HT-29 (cell line): Measurements from ENCODE around the gene PRDM15. TPM values are rescaled to one million over a fixed set of nuclear protein-coding genes. Genes with fewer than 3 reads are reported as not detected.

Source experiments
- DNase-seq: peaks from one replicate; pipeline ENCODE4 v3.0.0-alpha.2; 2015; ENCODE audit warnings: low spot score
- total RNA-seq: library from RNA; depleted of rRNA; stranded (reverse); fragments of >200 nt; shearing (Covaris generic); gene quantifications from 2 replicates; pipeline ENCODE4 v1.2.3, GENCODE V29; 2014

Gene PRDM15
- total RNA-seq, 1 experiment from 2014 or later: 10.9 TPM

DNA sequence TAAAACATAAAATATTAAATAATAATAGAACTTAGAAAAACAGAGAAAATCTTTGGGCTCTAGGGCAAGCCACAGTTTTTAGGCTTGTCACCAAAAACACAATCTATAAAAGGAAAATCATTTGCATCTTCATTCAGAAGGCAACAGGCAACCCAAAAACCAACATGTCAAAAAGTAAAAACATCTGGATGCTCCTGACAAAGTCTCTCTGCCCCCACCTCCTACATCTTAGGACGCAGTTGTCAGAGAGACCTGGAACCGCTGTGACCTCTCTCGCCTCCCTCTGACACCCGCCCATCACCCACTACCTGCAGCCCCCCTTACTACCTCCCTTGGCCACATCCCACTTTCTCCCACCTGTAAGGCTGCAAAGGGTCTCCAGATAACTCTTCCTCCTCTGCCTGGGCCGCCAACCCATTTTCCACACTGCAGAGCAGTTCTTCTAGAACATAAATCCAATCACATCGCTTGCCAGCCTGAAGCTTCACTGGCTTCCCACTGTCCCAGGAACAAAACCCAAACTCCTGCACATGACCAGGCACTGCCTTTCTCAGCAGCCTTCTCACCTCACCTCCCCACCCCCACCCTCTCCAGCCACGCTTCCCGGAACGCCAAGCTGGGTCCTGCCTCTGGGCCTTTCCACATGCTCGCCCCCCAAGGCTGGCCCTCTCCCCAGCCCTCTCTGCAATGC is 14.7 kb downstream of the PRDM15 start:
- no peak for DNase-seq

DNA sequence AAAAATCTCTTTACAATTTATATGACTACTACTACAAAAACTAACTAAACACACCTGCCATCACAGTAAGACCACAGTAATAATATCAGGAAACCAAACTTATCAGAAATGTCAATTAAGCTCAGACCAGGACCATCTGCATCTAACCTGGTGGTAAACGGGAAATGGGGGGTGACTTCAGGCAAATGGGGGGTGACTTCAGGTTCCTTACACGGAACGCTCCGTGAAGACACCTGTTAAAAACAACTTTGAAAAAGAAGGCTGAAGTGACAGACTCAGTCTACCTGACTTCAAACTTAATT is 15.8 kb downstream of the PRDM15 start:
- DNase-seq: no peak

DNA sequence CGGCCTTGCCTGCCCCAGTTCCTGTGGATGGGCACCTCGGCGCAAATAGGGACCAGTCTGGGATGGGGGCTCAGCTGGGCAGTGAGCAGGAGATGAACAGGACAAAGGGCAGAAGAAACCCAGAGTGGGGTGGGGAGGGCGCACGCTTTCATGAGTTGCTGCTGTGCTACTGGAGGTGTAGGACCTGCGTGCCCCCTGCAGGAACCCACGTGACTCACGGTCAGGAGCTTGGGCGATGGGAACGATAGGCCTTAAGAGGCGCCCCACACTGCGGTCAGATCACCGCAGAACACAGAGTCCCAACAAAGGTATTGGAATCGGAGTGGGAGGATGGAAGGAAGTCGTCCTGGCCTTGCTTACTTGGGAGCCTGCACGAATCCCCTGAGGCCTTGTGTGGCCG is 17.2 kb downstream of the PRDM15 start:
- no peak for DNase-seq

DNA sequence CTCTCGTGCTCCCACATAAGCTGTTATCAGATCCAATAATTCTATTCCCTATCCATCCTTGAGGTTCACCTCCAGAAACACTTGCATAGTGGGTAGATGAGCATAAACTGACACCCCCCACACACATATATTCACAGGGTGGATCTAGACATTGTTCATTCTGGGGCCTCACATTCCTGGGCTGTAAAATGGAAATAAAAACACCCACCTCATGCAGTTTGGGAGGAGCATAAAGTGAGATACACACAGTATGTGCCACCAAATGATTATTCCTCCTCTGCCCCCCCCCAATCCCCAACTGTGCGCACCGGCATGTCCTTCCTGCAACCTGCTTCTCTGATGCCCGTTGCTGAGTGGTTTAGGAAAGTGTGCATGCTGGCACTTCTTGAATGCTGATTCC is 17.9 kb downstream of the PRDM15 start:
- no peak for DNase-seq

DNA sequence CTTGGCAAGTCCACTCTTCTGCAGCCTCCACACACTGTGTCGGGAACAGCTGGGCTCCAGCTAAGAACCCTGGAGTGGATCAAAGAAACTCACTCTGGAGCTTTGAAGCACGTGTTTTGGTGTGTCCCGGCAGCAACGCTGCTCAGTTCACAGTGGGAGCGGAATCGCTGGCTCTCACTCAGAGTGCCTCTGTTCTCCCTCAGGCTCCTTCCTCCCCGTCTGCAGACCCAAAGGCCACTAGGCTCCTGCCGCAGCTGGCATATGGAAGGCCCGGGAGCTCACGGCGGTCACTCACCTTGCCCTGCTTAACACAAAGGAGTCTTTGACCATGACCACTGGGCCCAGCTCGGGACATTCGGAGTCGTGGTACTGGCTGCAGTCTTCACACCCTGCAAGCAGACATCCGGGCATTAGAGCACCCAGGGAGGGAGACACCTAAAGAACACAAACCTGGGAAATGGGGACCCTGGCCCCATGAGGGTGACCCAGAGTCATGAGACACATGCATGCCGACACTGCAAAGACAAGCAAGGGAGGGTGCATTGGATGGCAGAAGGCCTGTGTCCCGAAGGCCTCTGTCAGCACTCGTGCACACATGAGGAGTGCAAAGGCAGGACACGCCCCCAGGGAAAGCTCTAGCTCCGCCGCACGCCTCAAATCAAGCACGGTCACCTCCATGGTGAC is 19.7 kb downstream of the PRDM15 start:
- no peak for DNase-seq

DNA sequence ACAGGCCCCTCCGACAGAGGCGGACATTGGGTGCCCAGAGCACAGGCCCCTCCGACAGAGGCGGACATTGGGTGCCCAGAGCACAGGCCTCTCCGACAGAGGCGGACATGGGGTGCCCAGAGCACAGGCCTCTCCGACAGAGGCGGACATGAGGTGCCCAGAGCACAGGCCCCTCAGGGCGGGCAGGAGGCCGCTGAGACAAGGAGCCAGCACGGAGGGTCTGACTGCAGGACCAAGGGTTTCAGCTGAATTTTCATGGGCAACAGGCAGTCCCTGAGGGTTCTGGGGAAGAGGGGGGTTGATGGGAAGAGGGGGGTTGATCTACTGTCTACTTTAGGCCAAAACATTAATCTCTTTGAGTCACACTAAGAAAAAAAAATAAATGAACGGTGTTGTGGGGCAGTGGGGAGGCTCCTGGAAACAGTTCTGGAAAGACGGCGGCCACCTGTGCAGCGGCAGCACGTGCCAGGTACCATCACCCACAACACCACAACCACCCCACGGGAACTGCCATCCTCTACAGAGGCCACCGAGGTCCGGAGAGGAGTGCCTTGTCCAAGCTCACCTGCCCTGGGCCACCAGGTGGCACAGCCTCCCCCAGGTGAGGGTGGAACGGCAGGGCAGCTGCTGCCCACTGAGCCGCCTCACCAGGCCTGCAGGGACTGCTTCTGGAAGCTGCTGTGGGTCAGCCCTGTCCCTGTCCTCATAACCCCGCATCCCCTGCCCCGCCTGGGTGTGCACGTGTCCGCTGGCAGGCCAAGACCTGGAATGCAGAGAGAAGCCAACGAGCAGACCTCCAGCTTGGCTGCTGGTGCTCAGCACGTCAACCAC is 20.5 kb downstream of the PRDM15 start:
- DNase-seq: no peak

DNA sequence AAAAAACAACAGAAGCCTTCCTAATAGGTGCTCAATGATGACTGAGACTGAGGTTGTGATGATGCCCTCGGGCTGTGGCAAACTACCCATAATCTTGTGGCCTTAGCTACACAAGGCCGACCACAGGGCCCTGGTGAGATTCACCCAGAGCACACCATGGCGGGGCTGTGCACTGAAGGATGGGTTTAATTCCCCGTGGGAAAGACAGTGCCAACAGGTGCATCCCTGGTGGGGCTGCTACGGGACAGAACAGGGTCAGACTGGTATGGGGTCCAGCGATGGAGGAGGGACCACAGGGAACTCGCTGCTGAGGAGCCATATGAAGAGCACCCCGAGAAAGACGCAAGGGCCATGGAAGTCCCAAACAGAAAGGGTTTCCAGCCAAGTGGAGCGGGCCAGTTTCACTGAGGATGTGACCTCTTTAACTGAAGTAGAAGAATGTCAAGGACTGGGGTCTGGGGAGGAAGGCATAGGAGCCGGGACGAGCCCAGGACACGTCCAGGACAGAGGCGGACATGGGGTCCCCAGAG is 21.3 kb downstream of the PRDM15 start:
- DNase-seq: no peak

GRCh38 chr21:41856572-41856971 is 22.6 kb downstream of the PRDM15 start:
- no peak for DNase-seq

- no peak for DNase-seq
Measured at GRCh38 chr21:41854426-41854995, 24.6 kb downstream of the PRDM15 start.

DNA sequence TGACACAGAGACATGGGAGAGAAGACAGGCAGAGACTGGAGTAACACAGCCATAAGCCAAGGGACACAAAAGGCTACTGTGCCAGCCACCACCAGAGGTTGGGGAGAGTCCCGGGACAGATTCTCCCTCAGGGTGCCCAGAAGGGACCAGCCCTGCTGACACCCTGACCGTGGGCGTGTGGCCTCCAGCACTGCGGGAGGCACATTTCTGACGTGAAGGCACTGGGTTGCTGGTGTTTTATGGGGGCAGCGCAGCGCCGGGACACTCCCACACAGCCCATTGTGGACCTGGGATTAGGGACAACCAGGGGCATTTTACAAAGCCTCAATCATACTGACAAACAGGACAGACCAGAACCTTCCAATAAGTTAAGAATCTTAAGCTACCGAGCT is 26.2 kb downstream of the PRDM15 start:
- no peak for DNase-seq

DNA sequence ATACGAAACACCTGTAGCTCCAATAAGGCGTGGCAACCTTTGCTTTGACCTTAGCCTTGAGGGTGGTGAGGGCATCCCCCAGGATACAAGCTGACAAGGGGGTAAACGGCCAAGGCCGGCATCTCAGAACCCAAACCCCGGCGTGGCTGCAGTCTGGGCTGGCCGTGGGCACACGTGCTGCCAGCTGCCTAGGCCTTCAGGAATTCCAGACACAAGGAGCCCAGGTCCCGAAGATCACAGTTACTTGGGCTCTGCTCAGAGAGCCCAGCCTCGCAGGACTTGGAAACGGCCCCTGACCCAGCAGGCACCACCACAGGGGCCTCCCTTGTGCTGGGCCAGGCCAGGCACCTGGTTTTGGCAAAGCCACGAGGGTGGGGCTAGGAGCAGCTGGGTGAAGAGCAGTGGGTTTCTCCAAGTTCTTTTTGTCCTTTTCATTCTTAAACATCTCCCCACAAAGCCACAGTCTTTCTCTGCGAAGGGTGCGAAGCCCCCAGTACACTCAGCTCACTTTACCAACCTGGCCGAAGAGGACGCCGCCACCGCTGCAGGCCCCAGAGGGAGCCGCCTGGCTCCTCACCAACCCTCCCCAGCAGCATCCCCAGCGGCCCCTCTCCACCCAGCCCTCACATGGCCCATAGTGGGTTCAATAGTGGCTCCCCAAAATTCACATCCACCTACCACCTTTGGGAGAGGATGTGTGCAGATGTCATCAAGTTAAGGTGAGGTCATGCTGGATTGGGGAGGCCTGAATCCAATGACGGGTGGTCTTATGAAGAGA is 26.8 kb downstream of the PRDM15 start:
- no peak for DNase-seq

- DNase-seq: no peak
Measured at GRCh38 chr21:41851090-41851790, 27.9 kb downstream of the PRDM15 start.

DNA sequence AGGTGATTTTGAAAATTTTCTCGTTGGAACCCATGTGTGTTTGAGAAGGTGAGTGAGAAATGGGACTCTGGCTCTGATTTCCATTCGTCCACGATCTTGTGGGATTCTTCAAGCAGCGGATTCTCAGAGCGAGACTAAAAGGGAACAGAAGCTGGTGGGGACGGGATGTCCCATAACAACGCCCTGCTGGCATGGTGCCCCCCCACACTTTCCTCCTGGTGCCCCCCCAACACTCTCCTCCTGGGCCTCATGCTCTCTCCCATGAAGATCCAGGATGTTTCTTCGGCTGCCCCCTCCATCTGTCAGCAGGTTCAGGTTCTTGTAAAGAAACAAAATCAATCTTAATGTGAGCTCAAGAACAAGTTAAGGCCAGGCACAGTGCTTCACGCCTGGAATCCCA is 29.1 kb downstream of the PRDM15 start:
- DNase-seq: no peak

- no peak for DNase-seq
Measured at GRCh38 chr21:41848958-41849580, 30.1 kb downstream of the PRDM15 start.

DNA sequence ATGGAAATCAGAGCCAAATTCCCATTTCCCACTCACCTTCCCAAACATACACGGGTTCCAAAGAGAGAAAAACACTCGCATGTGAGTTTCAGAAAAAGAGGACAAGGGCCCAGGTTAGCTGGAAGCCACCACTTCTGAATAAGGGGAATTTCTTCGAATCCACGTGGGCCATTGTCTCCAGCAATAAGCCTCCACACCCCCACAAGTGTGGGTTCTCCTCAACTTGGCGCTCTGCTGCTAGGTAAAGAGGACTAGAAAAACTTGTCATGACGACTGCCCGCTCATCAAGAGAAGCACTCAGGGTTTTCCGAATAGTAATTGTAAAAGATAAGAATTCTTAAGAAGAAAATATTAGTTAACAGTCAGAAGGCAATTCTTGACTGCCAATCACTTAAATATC is 30.6 kb downstream of the PRDM15 start:
- no peak for DNase-seq

- no peak for DNase-seq
Measured at GRCh38 chr21:41847066-41847804, 31.9 kb downstream of the PRDM15 start.

DNA sequence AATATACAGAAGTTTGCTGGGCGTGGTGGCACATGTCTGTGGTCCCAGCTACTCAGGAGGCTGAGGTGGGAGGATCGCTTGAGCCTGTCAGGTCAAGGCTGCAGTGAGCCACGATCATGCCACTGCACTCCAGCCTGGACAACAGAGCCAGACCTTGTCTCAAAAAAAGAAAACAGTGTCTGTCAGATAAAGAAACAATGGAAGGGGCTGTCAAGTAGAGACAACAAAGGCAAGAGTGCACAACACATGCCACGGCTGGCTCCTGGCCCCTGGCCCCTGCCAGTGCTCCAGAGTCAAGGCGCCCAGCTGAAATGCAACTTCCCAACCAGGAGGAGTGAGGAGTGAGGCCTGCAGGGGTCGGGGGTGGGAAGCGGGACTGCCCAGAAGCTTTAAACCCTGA is 32.6 kb downstream of the PRDM15 start:
- DNase-seq: no peak

- no peak for DNase-seq
Measured at GRCh38 chr21:41846033-41846317, 33.2 kb downstream of the PRDM15 start.

GRCh38 chr21:41845310-41846032 is 33.7 kb downstream of the PRDM15 start:
- no peak for DNase-seq
